HG02885 (cell line): ENCODE results near the gene DZANK1.
"Not testable (repeated sequence)": the region's sequence is repeated elsewhere in the genome, so short reads cannot be mapped to it uniquely, and the experiment has no call there.

Source experiments
- ATAC-seq: cut with Tn5 transposase; IDR thresholded peaks from one replicate; pipeline ENCODE4 v1.9.1; 2021; ENCODE audit warnings: mild to moderate bottlenecking; ENCODE audit not compliant: unreplicated experiment, poor library complexity

DZANK1 gene

GRCh38 chr20:18388860-18389259 lies 78.0 kb downstream of the DZANK1 start:
- ATAC-seq = no peak

GRCh38 chr20:18380908-18381529 lies 85.8 kb downstream of the DZANK1 start:
- no peak for ATAC-seq

GRCh38 chr20:18377896-18378481 lies 88.8 kb downstream of the DZANK1 start:
- ATAC-seq = no peak

- ATAC-seq = not testable (repeated sequence)
These were observed 91.3 kb downstream of the DZANK1 start for GRCh38 chr20:18375551-18375950.

- ATAC-seq = no peak
These were observed 94.5 kb downstream of the DZANK1 start for GRCh38 chr20:18372296-18372695.

- no peak for ATAC-seq
These were observed 102.1 kb downstream of the DZANK1 start for GRCh38 chr20:18364768-18365167.

GRCh38 chr20:18363708-18364107 lies 103.1 kb downstream of the DZANK1 start:
- no peak for ATAC-seq

GRCh38 chr20:18362916-18363315 lies 103.9 kb downstream of the DZANK1 start:
- ATAC-seq = no peak

GRCh38 chr20:18361678-18362077 lies 105.2 kb downstream of the DZANK1 start:
- ATAC-seq = no peak

- ATAC-seq = no peak
These were observed 106.2 kb downstream of the DZANK1 start for GRCh38 chr20:18360635-18361034.

GRCh38 chr20:18359854-18360253 lies 107.0 kb downstream of the DZANK1 start:
- no peak for ATAC-seq

- not testable (repeated sequence) for ATAC-seq
These were observed 117.1 kb downstream of the DZANK1 start for GRCh38 chr20:18349749-18350148.
